ENCODE data around the gene EIF4G3.

GRCh38 chr1:20884513-20884912, 292.2 kb downstream of the EIF4G3 start:
- TF ChIP-seq CTCF (IDR thresholded peaks at IDR 0.05) (no peak), EP300 (IDR thresholded peaks at IDR 0.05) (no peak), POLR2A (IDR thresholded peaks at IDR 0.05) (no peak)
